Dermis blood vessel endothelial cell (primary cell): ENCODE results near the gene GSPT1. TPM values are rescaled to one million over a fixed set of nuclear protein-coding genes. Genes with fewer than 3 reads are reported as not detected.

Experiments
- DNase-seq: peaks from one replicate; pipeline ENCODE4 v3.0.0; 2010
- total RNA-seq: library from RNA; depleted of rRNA; stranded (reverse); fragments of >200 nt; gene quantifications from 2 replicates; pipeline ENCODE4 v1.2.3, GENCODE V29; 2014

GSPT1 gene
- total RNA-seq, 1 donor from 2014 or later = 70.8 TPM

GRCh38 chr16:11909653-11910545 lies 5.9 kb downstream of the GSPT1 start:
- no peak for DNase-seq

GRCh38 chr16:11907160-11907970 lies 8.4 kb downstream of the GSPT1 start:
- DNase-seq = no peak

GRCh38 chr16:11903906-11904305 lies 11.8 kb downstream of the GSPT1 start:
- no peak for DNase-seq

GRCh38 chr16:11901091-11901490 lies 14.7 kb downstream of the GSPT1 start:
- DNase-seq = peak; percentile 69

- peak; percentile 71 for DNase-seq
These were observed 19.1 kb downstream of the GSPT1 start for GRCh38 chr16:11896486-11897176.

GRCh38 chr16:11893571-11893970 lies 22.2 kb downstream of the GSPT1 start:
- DNase-seq = no peak

GRCh38 chr16:11892761-11893160 lies 23.0 kb downstream of the GSPT1 start:
- DNase-seq = no peak

GRCh38 chr16:11890231-11890965 lies 25.4 kb downstream of the GSPT1 start:
- DNase-seq = no peak

- DNase-seq = no peak
These were observed 28.9 kb downstream of the GSPT1 start for GRCh38 chr16:11886881-11887280.

- DNase-seq = no peak
These were observed 31.7 kb downstream of the GSPT1 start for GRCh38 chr16:11884035-11884434.

GRCh38 chr16:11880007-11880406 lies 35.7 kb downstream of the GSPT1 start:
- no peak for DNase-seq

- DNase-seq = no peak
These were observed 38.4 kb downstream of the GSPT1 start for GRCh38 chr16:11877374-11877773.

GRCh38 chr16:11876306-11876705 lies 39.5 kb downstream of the GSPT1 start:
- DNase-seq = no peak

GRCh38 chr16:11875721-11876120 lies 40.0 kb downstream of the GSPT1 start:
- DNase-seq = no peak

GRCh38 chr16:11871193-11871592 lies 44.6 kb downstream of the GSPT1 start:
- DNase-seq = peak; percentile 59

GRCh38 chr16:11870399-11870798 lies 45.4 kb downstream of the GSPT1 start:
- DNase-seq = no peak

GRCh38 chr16:11869353-11870228 lies 46.2 kb downstream of the GSPT1 start:
- no peak for DNase-seq

- DNase-seq = no peak
These were observed 47.3 kb downstream of the GSPT1 start for GRCh38 chr16:11868412-11868980.

GRCh38 chr16:11862489-11862888 lies 53.3 kb downstream of the GSPT1 start:
- DNase-seq = no peak

GRCh38 chr16:11857161-11857560 lies 58.6 kb downstream of the GSPT1 start:
- DNase-seq = no peak
